ENCODE data around the gene EVPL. TPM values are rescaled to one million over a fixed set of nuclear protein-coding genes. Genes with fewer than 3 reads are reported as not detected.

EVPL gene
- total RNA-seq, 4 donors from 2014 or later, result 0.02 to 0.07 TPM; not detected in 2

DNA sequence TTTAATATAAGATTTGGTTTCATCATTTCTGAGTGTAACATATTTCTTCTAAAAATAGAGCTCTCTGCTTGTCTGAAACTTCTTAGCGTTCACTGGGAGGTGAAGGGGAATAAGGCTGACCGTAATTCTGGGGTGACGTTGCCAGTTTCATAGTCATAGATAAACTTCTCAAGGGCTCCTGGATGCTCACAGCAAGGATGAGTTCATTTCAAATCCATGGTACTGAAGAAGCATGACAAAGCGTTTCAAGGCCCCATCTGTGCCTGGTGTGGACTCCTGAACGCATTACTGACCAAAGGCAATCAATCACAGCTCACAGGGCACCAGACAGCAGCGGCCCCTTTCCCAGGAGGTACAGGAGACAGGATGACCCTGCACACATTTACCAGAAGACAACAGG lies 12.0 kb upstream of the EVPL start:
- ATAC-seq (no peak), DNase-seq (no peak)
- intact Hi-C loops (cut with DNase I; ENCODE audit: low total_unique reads) (no loop called here), in situ Hi-C loops (cut with MboI; ENCODE audit: low sequenced_read_pairs in 4 of 4) (no loop called here)
- no peak overlapping the region for H3K27ac ChIP-seq
- H3K36me3 ChIP-seq, result peaks cover 4 to 65% of the 10 kb centered on the region in 2 donors
- TF ChIP-seq, protein P1, sequence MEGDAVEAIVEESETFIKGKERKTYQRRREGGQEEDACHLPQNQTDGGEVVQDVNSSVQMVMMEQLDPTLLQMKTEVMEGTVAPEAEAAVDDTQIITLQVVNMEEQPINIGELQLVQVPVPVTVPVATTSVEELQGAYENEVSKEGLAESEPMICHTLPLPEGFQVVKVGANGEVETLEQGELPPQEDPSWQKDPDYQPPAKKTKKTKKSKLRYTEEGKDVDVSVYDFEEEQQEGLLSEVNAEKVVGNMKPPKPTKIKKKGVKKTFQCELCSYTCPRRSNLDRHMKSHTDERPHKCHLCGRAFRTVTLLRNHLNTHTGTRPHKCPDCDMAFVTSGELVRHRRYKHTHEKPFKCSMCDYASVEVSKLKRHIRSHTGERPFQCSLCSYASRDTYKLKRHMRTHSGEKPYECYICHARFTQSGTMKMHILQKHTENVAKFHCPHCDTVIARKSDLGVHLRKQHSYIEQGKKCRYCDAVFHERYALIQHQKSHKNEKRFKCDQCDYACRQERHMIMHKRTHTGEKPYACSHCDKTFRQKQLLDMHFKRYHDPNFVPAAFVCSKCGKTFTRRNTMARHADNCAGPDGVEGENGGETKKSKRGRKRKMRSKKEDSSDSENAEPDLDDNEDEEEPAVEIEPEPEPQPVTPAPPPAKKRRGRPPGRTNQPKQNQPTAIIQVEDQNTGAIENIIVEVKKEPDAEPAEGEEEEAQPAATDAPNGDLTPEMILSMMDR (IDR thresholded peaks at IDR 0.05 in 4 of 5, conservative IDR thresholded peaks at IDR 0.05 in 1 of 5), result no peak
- H3K4me3 ChIP-seq, result no peak overlapping the region
- H3K4me1 ChIP-seq, result no peaks in the 10 kb centered on the region
- no peaks in the 10 kb centered on the region for H3K27me3 ChIP-seq
- no peaks in the 10 kb centered on the region for H3K9me3 ChIP-seq

DNA sequence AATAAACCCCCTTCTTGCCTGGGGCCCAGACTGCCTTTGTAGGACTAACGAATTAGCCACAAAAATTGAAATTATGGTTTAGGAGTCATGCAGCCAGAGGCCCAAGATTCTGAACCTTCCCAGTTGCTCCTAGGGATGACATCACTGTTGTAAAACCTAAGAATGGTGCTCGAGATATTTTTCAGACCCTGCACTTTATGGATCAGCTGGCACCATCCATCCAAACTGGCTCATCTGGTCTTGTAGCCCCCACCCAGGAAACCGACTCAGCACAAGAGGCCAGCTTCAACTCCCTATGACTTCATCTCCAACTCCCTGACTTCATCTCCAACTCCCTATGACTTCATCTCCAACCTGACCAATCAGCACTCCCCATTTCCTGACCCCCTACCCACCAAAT lies 10.9 kb upstream of the EVPL start:
- no peak for TF ChIP-seq POLR2A (IDR thresholded peaks at IDR 0.05)
- TF ChIP-seq, protein P1 (IDR thresholded peaks at IDR 0.05 in 4 of 5, conservative IDR thresholded peaks at IDR 0.05 in 1 of 5), result no peak
- intact Hi-C loops (cut with DNase I; ENCODE audit: low total_unique reads), result no loop called here

DNA sequence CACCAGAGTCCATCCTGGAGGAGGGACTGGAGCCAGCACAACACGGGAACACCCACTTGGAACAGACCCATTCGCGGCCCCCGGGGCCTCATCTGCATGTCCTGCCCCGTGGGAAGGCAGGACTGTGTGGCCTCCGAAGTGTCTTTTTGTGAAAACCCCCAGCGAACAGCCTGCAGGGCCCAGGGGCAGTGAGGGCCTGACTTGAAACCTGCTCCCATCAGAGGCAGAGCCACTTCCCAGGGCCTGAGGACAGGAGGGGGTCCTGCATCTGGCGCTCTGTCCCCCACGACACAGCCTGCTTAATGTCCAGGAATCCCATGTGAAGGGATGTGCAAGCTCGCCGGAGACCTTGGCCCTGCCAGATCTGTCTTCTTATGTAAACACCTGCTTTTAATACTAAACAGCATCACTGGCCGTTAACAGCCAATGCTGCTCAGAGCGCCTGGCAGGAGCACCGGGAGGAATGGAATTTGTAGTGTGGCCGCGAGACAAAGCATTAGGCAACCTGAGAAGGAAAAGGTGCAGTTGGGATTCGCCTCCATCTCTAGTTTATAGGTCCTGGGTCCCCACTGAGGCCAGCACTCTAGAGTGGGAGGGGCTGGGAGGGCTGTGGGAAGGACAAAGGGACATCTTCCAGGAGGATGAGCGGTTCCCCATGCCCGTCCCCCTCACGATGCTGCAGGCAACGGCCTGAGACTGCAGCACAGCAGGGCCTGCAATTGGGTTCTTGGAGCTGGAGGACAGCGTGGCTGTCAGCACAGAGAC lies 9.6 kb upstream of the EVPL start:
- no peak overlapping the region for H3K27ac ChIP-seq
- ATAC-seq (no peak), DNase-seq (no peak)
- H3K4me3 ChIP-seq, result no peak overlapping the region
- no peaks in the 10 kb centered on the region for H3K27me3 ChIP-seq
- intact Hi-C loops (cut with DNase I; ENCODE audit: low total_unique reads) (no loop called here), in situ Hi-C loops (cut with MboI; ENCODE audit: low sequenced_read_pairs in 4 of 4) (no loop called here)
- no peaks in the 10 kb centered on the region for H3K4me1 ChIP-seq
- TF ChIP-seq POLR2A (IDR thresholded peaks at IDR 0.05), result no peak
- TF ChIP-seq, protein P1 (IDR thresholded peaks at IDR 0.05 in 4 of 5, conservative IDR thresholded peaks at IDR 0.05 in 1 of 5), result no peak
- H3K9me3 ChIP-seq, result no peaks in the 10 kb centered on the region
- peaks cover 4 to 40% of the 10 kb centered on the region in 2 donors for H3K36me3 ChIP-seq

More for the DNA sequence above, 10.9 kb upstream of the EVPL start:
- DNase-seq, result no peak
- no peaks in the 10 kb centered on the region for H3K27me3 ChIP-seq
- no peak overlapping the region for H3K4me3 ChIP-seq
- no peaks in the 10 kb centered on the region for H3K9me3 ChIP-seq
- no peak for ATAC-seq
- peaks cover 4 to 54% of the 10 kb centered on the region in 2 donors for H3K36me3 ChIP-seq
- in situ Hi-C loops (cut with MboI; ENCODE audit: low sequenced_read_pairs in 4 of 4), result no loop called here
- H3K4me1 ChIP-seq, result no peaks in the 10 kb centered on the region
- H3K27ac ChIP-seq, result no peak overlapping the region

DNA sequence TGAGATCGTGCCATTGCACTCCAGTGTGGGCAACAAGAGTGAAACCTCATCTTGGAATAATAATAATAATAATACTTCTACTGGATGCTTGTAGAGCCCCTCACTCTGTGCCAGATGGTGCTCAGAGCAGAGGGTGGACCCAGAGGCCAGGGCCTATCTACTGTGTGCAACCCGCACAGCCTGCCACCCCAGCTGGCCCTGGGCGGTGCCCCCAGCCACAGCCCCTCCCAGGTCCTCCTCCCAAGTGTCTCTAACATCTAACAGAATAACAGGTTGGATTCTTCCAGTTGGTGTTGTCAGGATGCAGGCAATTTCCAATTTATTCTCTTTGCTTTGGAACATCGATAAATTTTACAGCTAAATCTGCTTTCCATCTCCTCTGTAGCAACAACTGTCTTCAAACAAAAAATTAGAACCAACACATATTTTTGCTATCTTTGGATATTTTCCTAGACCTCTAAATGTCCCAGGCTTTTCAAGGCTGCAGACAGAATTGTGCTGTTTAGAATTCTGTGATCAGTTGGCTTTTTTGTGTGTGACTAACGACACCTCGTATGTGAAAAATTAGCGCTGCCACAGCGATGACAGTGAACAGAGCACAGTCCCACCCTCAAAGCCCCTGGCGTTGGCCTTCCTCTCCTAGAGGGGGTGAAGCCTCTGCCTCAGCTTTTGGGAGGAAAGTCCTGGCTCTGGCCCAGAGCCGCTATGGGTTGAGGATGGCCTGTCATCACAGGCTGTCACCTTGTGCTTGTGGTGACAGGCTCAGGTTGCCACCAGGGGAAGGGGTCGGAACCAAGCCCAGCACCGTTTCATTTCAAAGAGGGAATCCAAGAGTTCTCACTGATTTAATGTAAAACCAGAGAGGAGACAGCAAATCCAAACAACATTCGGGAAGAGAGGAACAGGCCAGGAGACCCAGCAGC lies 7.6 kb upstream of the EVPL start:
- H3K4me1 ChIP-seq, result no peaks in the 10 kb centered on the region
- in situ Hi-C loops (cut with MboI; ENCODE audit: low sequenced_read_pairs in 4 of 4) (no loop called here), intact Hi-C loops (cut with DNase I; ENCODE audit: low total_unique reads) (no loop called here)
- H3K27me3 ChIP-seq, result no peaks in the 10 kb centered on the region
- H3K9me3 ChIP-seq, result no peaks in the 10 kb centered on the region
- no peak for DNase-seq
- no peak overlapping the region for H3K27ac ChIP-seq
- no peak for ATAC-seq
- H3K4me3 ChIP-seq, result no peak overlapping the region
- no peak for TF ChIP-seq POLR2A (IDR thresholded peaks at IDR 0.05)
- TF ChIP-seq, protein P1 (IDR thresholded peaks at IDR 0.05 in 4 of 5, conservative IDR thresholded peaks at IDR 0.05 in 1 of 5), result no peak
- H3K36me3 ChIP-seq, result peaks cover 0 to 20% of the 10 kb centered on the region in 2 donors
